Measurements from ENCODE around the gene PKN1. TPM values are rescaled to one million over a fixed set of nuclear protein-coding genes. Genes with fewer than 3 reads are reported as not detected.

Gene PKN1
- total and polyA plus RNA-seq, 9 of the 15 experiments (the other 6 are each of a cell fraction or from before 2014, with no cell fraction given), result 0.30 to 228 (median 77.5) TPM

DNA sequence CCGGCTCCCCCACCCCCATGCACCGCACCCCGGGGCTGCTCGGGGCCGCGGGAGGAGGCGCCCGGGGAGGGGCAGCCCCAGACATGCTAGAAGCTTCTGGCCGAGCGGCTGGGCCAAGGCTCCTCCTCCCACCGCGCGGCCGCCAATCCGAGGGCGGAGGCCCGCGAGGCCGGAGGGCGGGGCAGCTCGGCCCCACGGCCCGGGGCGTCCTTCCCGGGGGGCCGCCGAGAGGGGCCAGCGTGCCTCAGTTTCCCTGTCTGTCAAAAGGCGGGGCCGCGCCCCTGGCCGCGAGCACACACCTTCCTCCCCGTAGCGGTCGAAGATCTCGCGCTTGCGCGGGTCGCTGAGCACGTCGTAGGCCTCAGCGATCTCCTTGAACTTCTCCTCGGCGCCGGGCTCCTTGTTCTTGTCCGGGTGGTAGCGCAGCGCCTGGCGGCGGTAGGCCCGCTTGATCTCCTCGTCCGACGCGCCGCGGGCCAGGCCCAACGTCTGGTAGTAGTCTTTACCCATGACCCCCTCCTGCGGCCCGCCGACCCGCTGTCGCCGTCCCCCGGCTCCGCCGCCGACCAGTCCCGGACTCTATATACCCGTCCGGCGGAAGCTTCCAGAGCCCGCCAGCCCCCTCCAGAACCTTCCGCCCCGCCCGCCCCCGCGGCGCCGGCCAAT lies 84.9 kb downstream of the PKN1 start, which contains the start of gene DNAJB1 (continued):
- TF ChIP-seq, protein P1, sequence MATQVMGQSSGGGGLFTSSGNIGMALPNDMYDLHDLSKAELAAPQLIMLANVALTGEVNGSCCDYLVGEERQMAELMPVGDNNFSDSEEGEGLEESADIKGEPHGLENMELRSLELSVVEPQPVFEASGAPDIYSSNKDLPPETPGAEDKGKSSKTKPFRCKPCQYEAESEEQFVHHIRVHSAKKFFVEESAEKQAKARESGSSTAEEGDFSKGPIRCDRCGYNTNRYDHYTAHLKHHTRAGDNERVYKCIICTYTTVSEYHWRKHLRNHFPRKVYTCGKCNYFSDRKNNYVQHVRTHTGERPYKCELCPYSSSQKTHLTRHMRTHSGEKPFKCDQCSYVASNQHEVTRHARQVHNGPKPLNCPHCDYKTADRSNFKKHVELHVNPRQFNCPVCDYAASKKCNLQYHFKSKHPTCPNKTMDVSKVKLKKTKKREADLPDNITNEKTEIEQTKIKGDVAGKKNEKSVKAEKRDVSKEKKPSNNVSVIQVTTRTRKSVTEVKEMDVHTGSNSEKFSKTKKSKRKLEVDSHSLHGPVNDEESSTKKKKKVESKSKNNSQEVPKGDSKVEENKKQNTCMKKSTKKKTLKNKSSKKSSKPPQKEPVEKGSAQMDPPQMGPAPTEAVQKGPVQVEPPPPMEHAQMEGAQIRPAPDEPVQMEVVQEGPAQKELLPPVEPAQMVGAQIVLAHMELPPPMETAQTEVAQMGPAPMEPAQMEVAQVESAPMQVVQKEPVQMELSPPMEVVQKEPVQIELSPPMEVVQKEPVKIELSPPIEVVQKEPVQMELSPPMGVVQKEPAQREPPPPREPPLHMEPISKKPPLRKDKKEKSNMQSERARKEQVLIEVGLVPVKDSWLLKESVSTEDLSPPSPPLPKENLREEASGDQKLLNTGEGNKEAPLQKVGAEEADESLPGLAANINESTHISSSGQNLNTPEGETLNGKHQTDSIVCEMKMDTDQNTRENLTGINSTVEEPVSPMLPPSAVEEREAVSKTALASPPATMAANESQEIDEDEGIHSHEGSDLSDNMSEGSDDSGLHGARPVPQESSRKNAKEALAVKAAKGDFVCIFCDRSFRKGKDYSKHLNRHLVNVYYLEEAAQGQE (IDR thresholded peaks at IDR 0.05; ENCODE audit: borderline replicate concordance), result no peak
- TF ChIP-seq, protein P1 (CRISPR knock-in tag; IDR thresholded peaks at IDR 0.05; ENCODE audit: low read depth), result no peak
- TF ChIP-seq KDM1A (IDR thresholded peaks at IDR 0.05) (no peak), PTRF (tag; IDR thresholded peaks at IDR 0.05) (no peak), GATAD2B (IDR thresholded peaks at IDR 0.05; ENCODE audit: borderline replicate concordance) (peak; percentile 78; the same call in 1 of the 2 replicates)
- TF ChIP-seq, protein P2, sequence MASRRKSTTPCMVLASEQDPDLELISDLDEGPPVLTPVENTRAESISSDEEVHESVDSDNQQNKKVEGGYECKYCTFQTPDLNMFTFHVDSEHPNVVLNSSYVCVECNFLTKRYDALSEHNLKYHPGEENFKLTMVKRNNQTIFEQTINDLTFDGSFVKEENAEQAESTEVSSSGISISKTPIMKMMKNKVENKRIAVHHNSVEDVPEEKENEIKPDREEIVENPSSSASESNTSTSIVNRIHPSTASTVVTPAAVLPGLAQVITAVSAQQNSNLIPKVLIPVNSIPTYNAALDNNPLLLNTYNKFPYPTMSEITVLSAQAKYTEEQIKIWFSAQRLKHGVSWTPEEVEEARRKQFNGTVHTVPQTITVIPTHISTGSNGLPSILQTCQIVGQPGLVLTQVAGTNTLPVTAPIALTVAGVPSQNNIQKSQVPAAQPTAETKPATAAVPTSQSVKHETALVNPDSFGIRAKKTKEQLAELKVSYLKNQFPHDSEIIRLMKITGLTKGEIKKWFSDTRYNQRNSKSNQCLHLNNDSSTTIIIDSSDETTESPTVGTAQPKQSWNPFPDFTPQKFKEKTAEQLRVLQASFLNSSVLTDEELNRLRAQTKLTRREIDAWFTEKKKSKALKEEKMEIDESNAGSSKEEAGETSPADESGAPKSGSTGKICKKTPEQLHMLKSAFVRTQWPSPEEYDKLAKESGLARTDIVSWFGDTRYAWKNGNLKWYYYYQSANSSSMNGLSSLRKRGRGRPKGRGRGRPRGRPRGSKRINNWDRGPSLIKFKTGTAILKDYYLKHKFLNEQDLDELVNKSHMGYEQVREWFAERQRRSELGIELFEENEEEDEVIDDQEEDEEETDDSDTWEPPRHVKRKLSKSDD (conservative IDR thresholded peaks at IDR 0.05; ENCODE audit: low read length), result no peak
- TF ChIP-seq, protein P3, sequence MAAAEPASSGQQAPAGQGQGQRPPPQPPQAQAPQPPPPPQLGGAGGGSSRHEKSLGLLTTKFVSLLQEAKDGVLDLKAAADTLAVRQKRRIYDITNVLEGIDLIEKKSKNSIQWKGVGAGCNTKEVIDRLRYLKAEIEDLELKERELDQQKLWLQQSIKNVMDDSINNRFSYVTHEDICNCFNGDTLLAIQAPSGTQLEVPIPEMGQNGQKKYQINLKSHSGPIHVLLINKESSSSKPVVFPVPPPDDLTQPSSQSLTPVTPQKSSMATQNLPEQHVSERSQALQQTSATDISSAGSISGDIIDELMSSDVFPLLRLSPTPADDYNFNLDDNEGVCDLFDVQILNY (CRISPR knock-in tag; IDR thresholded peaks at IDR 0.05), result no peak
- TF ChIP-seq, protein P4, sequence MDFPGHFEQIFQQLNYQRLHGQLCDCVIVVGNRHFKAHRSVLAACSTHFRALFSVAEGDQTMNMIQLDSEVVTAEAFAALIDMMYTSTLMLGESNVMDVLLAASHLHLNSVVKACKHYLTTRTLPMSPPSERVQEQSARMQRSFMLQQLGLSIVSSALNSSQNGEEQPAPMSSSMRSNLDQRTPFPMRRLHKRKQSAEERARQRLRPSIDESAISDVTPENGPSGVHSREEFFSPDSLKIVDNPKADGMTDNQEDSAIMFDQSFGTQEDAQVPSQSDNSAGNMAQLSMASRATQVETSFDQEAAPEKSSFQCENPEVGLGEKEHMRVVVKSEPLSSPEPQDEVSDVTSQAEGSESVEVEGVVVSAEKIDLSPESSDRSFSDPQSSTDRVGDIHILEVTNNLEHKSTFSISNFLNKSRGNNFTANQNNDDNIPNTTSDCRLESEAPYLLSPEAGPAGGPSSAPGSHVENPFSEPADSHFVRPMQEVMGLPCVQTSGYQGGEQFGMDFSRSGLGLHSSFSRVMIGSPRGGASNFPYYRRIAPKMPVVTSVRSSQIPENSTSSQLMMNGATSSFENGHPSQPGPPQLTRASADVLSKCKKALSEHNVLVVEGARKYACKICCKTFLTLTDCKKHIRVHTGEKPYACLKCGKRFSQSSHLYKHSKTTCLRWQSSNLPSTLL (IDR thresholded peaks at IDR 0.05), result 0 out of 2 replicates have a peak, but pooled peaks have one; percentile 42
- TF ChIP-seq, protein P5, sequence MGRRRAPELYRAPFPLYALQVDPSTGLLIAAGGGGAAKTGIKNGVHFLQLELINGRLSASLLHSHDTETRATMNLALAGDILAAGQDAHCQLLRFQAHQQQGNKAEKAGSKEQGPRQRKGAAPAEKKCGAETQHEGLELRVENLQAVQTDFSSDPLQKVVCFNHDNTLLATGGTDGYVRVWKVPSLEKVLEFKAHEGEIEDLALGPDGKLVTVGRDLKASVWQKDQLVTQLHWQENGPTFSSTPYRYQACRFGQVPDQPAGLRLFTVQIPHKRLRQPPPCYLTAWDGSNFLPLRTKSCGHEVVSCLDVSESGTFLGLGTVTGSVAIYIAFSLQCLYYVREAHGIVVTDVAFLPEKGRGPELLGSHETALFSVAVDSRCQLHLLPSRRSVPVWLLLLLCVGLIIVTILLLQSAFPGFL (CRISPR knock-in tag; IDR thresholded peaks at IDR 0.05), result 0 out of 2 replicates have a peak, but pooled peaks have one; percentile 64
- TF ChIP-seq, protein P6, sequence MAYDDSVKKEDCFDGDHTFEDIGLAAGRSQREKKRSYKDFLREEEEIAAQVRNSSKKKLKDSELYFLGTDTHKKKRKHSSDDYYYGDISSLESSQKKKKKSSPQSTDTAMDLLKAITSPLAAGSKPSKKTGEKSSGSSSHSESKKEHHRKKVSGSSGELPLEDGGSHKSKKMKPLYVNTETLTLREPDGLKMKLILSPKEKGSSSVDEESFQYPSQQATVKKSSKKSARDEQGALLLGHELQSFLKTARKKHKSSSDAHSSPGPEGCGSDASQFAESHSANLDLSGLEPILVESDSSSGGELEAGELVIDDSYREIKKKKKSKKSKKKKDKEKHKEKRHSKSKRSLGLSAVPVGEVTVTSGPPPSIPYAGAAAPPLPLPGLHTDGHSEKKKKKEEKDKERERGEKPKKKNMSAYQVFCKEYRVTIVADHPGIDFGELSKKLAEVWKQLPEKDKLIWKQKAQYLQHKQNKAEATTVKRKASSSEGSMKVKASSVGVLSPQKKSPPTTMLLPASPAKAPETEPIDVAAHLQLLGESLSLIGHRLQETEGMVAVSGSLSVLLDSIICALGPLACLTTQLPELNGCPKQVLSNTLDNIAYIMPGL (CRISPR knock-in tag; IDR thresholded peaks at IDR 0.05), result no peak
